GM12878 (cell line): Measurements from ENCODE around the gene SSH3. TPM values are rescaled to one million over a fixed set of nuclear protein-coding genes. Genes with fewer than 3 reads are reported as not detected.

Experiments used
- ASH2L ChIP-seq: fragments of 300-600, 200-600 bp; sonication (generic); IDR thresholded peaks from 2 replicates; pipeline ENCODE4 v1.6.1; 2017; ENCODE audit warnings: low read depth, mild to moderate bottlenecking, borderline replicate concordance
- ATF3 ChIP-seq: IDR thresholded peaks from 2 replicates; pipeline ENCODE4 v1.6.1; 2011; ENCODE audit warnings: low read depth, mild to moderate bottlenecking, low read length, moderate library complexity, borderline replicate concordance; ENCODE audit errors: extremely low read depth
- ATF7 ChIP-seq: fragments of 450-650 bp; IDR thresholded peaks from 2 replicates; pipeline ENCODE4 v1.6.1; 2016; ENCODE audit warnings: low read depth, mild to moderate bottlenecking
- BMI1 ChIP-seq: fragments of 450-650 bp; IDR thresholded peaks from 2 replicates; pipeline ENCODE4 v1.6.1; 2016; ENCODE audit warnings: mild to moderate bottlenecking, moderate library complexity, borderline replicate concordance
- CREM ChIP-seq: IDR thresholded peaks from 2 replicates; pipeline ENCODE4 v1.6.1; 2014; ENCODE audit warnings: antibody characterized with exemption, low read depth
- E2F4 ChIP-seq: IDR thresholded peaks from 2 replicates; pipeline ENCODE4 v1.6.1; 2012; ENCODE audit warnings: low read depth, low read length, improper control_type of control experiment
- FOXK2 ChIP-seq: fragments of 450-650 bp; IDR thresholded peaks from 2 replicates; pipeline ENCODE4 v1.6.1; 2017; ENCODE audit warnings: mild to moderate bottlenecking, moderate library complexity
- JUND ChIP-seq: IDR thresholded peaks from 2 replicates; pipeline ENCODE4 v1.6.1; 2012; ENCODE audit warnings: low read depth, mild to moderate bottlenecking, low read length, improper control_type of control experiment, moderate library complexity
- MYB ChIP-seq: fragments of 150-350 bp; IDR thresholded peaks from 2 replicates; pipeline ENCODE4 v1.6.1; 2014; ENCODE audit warnings: mild to moderate bottlenecking, low read depth, low read length, borderline replicate concordance
- NBN ChIP-seq: fragments of 450-650 bp; IDR thresholded peaks from 2 replicates; pipeline ENCODE4 v1.6.1; 2016
- NR2C1 ChIP-seq: fragments of 450-650 bp; IDR thresholded peaks from 2 replicates; pipeline ENCODE4 v1.6.1; 2017; ENCODE audit warnings: antibody characterized with exemption, mild to moderate bottlenecking, moderate library complexity
- PAX5 ChIP-seq: IDR thresholded peaks from 2 replicates; pipeline ENCODE4 v1.6.1; 2011; ENCODE audit warnings: low read depth, low read length, borderline replicate concordance
- POLR2AphosphoS5 ChIP-seq: IDR thresholded peaks from 2 replicates; pipeline ENCODE4 v1.6.1; 2011; ENCODE audit warnings: mild to moderate bottlenecking, low read length, inconsistent platforms
- RELB ChIP-seq: fragments of 450-650 bp; IDR thresholded peaks from 2 replicates; pipeline ENCODE4 v1.6.1; 2017; ENCODE audit warnings: low read depth, mild to moderate bottlenecking, moderate library complexity
- RFX5 ChIP-seq: IDR thresholded peaks from 2 replicates; pipeline ENCODE4 v1.6.1; 2011; ENCODE audit warnings: low read depth, low read length, improper control_type of control experiment
- SIN3A ChIP-seq: IDR thresholded peaks from 2 replicates; pipeline ENCODE4 v1.6.1; 2012; ENCODE audit warnings: low read depth, low read length, improper control_type of control experiment
- SMAD1 ChIP-seq: fragments of 450-650 bp; IDR thresholded peaks from 2 replicates; pipeline ENCODE4 v1.6.1; 2018; ENCODE audit warnings: mild to moderate bottlenecking, low read depth; ENCODE audit not compliant: partially characterized antibody
- SUPT20H ChIP-seq: IDR thresholded peaks from 2 replicates; pipeline ENCODE4 v1.6.1; 2011; ENCODE audit warnings: low read depth, mild to moderate bottlenecking, low read length, moderate library complexity, borderline replicate concordance; ENCODE audit not compliant: control insufficient read depth
- ZBTB33 ChIP-seq: fragments of 450-650 bp; IDR thresholded peaks from 2 replicates; pipeline ENCODE4 v1.6.1; 2017; ENCODE audit warnings: mild to moderate bottlenecking
- ZNF622 ChIP-seq: fragments of 450-650 bp; IDR thresholded peaks from 2 replicates; pipeline ENCODE4 v1.6.1; 2017; ENCODE audit warnings: mild to moderate bottlenecking, inconsistent platforms
- polyA plus RNA-seq, 11 experiments: library from polyadenylated mRNA; depleted of rRNA in 4 of 11; unstranded in 6 of 11; stranded (reverse) in 5 of 11; fragments of >200 nt; fragmentation: Nextera tagmentation in 4 of 11; fragmentation: Illumina TruSeq in 1 of 11; extraction: Ambion mirVana in 4 of 11; extraction: Trizol in 1 of 11; gene quantifications; 1 replicate in 1 of 11; 2 replicates in 10 of 11; pipeline versions ENCODE4 v1.2.1 to v1.2.3, GENCODE V29; 2011 to 2016; ENCODE audit warnings: inconsistent platforms in 2 of 11, missing spikeins in 2 of 11, low read depth in 1 of 11
- total RNA-seq, 4 experiments: library from RNA; depleted of rRNA in 3 of 4; stranded (reverse); fragments of >200 nt in 3 of 4; fragmentation: Illumina TruSeq in 1 of 4; extraction: Trizol in 1 of 4; gene quantifications; 2 replicates each; pipeline versions ENCODE4 v1.2.1 to v1.2.3, GENCODE V29; 2013 to 2021
- TF ChIP-seq, protein P1 (sequence below): IDR thresholded peaks from 2 replicates; pipeline ENCODE4 v1.6.1; 2012; ENCODE audit warnings: low read length, inconsistent platforms
- TF ChIP-seq, protein P2 (sequence below): IDR thresholded peaks from 2 replicates; pipeline ENCODE4 v1.6.1; 2012; ENCODE audit warnings: low read depth, low read length, improper control_type of control experiment

Gene SSH3
- total and polyA plus RNA-seq, 10 of the 15 experiments (the other 5 are each of a cell fraction or from before 2014, with no cell fraction given) = 0.05 to 0.83 (median 0.28) TPM; not detected in 3

GRCh38 chr11:67317205-67317887, 14.0 kb downstream of the SSH3 start (continued):
- TF ChIP-seq RELB = peak; percentile 83
- peak; percentile 75 for TF ChIP-seq SIN3A
- TF ChIP-seq, protein P1, sequence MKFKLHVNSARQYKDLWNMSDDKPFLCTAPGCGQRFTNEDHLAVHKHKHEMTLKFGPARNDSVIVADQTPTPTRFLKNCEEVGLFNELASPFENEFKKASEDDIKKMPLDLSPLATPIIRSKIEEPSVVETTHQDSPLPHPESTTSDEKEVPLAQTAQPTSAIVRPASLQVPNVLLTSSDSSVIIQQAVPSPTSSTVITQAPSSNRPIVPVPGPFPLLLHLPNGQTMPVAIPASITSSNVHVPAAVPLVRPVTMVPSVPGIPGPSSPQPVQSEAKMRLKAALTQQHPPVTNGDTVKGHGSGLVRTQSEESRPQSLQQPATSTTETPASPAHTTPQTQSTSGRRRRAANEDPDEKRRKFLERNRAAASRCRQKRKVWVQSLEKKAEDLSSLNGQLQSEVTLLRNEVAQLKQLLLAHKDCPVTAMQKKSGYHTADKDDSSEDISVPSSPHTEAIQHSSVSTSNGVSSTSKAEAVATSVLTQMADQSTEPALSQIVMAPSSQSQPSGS = no peak
- TF ChIP-seq NBN = peak; percentile 93
- TF ChIP-seq MYB = no peak
- no peak for TF ChIP-seq JUND
- TF ChIP-seq ZBTB33 = no peak
- TF ChIP-seq BMI1 = peak; percentile 100
- no peak for TF ChIP-seq NR2C1
- TF ChIP-seq ATF7 = no peak; the same call in 1 of the 2 replicates
- TF ChIP-seq CREM = peak; percentile 54; the same call in 1 of the 2 replicates
- peak; percentile 29 for TF ChIP-seq SMAD1
- TF ChIP-seq FOXK2 = peak; percentile 29
- TF ChIP-seq POLR2AphosphoS5 = 0 out of 2 replicates have a peak, but pooled peaks have one; percentile 29
- peak; percentile 81; the same call in 1 of the 2 replicates for TF ChIP-seq ATF3
- no peak for TF ChIP-seq SUPT20H
- peak; percentile 73; the same call in 1 of the 2 replicates for TF ChIP-seq ASH2L
- TF ChIP-seq, protein P2, sequence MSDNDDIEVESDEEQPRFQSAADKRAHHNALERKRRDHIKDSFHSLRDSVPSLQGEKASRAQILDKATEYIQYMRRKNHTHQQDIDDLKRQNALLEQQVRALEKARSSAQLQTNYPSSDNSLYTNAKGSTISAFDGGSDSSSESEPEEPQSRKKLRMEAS = 0 out of 2 replicates have a peak, but pooled peaks have one; percentile 47
- peak; percentile 63; the same call in 1 of the 2 replicates for TF ChIP-seq E2F4
- TF ChIP-seq RFX5 = no peak
- no peak for TF ChIP-seq ZNF622
- TF ChIP-seq PAX5 = peak; percentile 76; the same call in 1 of the 2 replicates
